HCT116 (cell line): ENCODE data around the gene CD164L2. TPM values are rescaled to one million over a fixed set of nuclear protein-coding genes. Genes with fewer than 3 reads are reported as not detected.

Source experiments
- ATAC-seq: fragments of 200-7000 bp; cut with Tn5 transposase; 2 replicates; pipeline ENCODE4 v1.9.1; 2020; ENCODE audit warnings: mild to moderate bottlenecking, moderate library complexity
- BruUV-seq: library from RNA; stranded (reverse); fragments of 400-500 nt; replicated peaks from 2 replicates; lab custom pipeline; 2021; lab: Mats Ljungman, UMichigan
- CTCF ChIA-PET: fragments of 300-600 bp; sonication (Branson Sonifier 250); formaldehyde crosslinking; loops from one replicate; lab custom pipeline; 2021; ENCODE audit warnings: antibody characterized with exemption; lab: Charles Lee
- POLR2A ChIA-PET: fragments of 300-600, 350-600 bp; sonication (Branson Sonifier 250); formaldehyde crosslinking; loops from one replicate; lab custom pipeline; 2021; ENCODE audit warnings: antibody characterized with exemption; lab: Charles Lee
- RAD21 ChIA-PET, 2 experiments: fragments of 300-600 bp; sonication (Branson Sonifier 250); formaldehyde crosslinking; loops; one replicate each; lab custom pipeline; 2023; ENCODE audit warnings: low total read pairs in 2 of 2; ENCODE audit not compliant: uncharacterized antibody in 2 of 2, unreplicated experiment in 2 of 2, low non-redundant PET in 1 of 2; lab: Charles Lee
- DNase-seq: peaks from one replicate; pipeline ENCODE4 v3.0.0-alpha.2; 2010; ENCODE audit warnings: low read depth, low spot score
- H2AFZ ChIP-seq: fragments of 200-600 bp; shearing (Covaris generic), sonication (generic); 2 replicates; pipeline ENCODE4 v1.6.1; 2017; ENCODE audit warnings: low read depth, mixed run types, mixed read lengths, antibody characterized with exemption, low read length; ENCODE audit not compliant: poor library complexity, severe bottlenecking
- H3K27ac ChIP-seq: 2 replicates; pipeline ENCODE4 v1.5.1; 2012; ENCODE audit warnings: low read depth, low read length
- H3K27me3 ChIP-seq: fragments of 200-600 bp; sonication (generic); 2 replicates; pipeline ENCODE4 v1.6.1; 2016; ENCODE audit warnings: mixed run types, low read length, mixed read lengths; ENCODE audit not compliant: insufficient read depth
- H3K36me3 ChIP-seq, 2 experiments: fragments of 200-500 bp in 1 of 2; fragments of 200-600 bp in 1 of 2; sonication (Bioruptor generic) in 1 of 2; sonication (generic) in 1 of 2; 2 replicates each; pipeline versions ENCODE4 v1.5.1 to v1.6.1; 2014 to 2016; ENCODE audit warnings: low read length in 2 of 2, inconsistent platforms in 1 of 2, mixed read lengths in 1 of 2, mixed run types in 1 of 2; ENCODE audit not compliant: insufficient read depth in 2 of 2, control insufficient read depth in 1 of 2
- H3K4me1 ChIP-seq, 2 experiments: fragments of 200-600 bp in 1 of 2; sonication (generic) in 1 of 2; 2 replicates each; pipeline versions ENCODE4 v1.5.1 to v1.6.1; 2012 to 2017; ENCODE audit warnings: low read length in 2 of 2, inconsistent platforms in 1 of 2, mild to moderate bottlenecking in 1 of 2, mixed read lengths in 1 of 2, mixed run types in 1 of 2, moderate library complexity in 1 of 2; ENCODE audit not compliant: insufficient read depth in 2 of 2, control insufficient read depth in 1 of 2
- H3K4me2 ChIP-seq: fragments of 200-600 bp; sonication (generic); 2 replicates; pipeline ENCODE4 v1.6.1; 2017; ENCODE audit warnings: mixed run types, low read length, mixed read lengths
- H3K4me3 ChIP-seq, 2 experiments: fragments of 200-600 bp in 1 of 2; sonication (generic) in 1 of 2; replicated peaks in 1 of 2; 2 replicates each; pipeline ENCODE4 v1.5.1; 2011 to 2016; ENCODE audit warnings: low read length in 2 of 2, control low read depth in 1 of 2, low read depth in 1 of 2, mild to moderate bottlenecking in 1 of 2, mixed read lengths in 1 of 2, mixed run types in 1 of 2
- H3K79me2 ChIP-seq: fragments of 200-600 bp; sonication (generic); 2 replicates; pipeline ENCODE4 v1.6.1; 2017; ENCODE audit warnings: mild to moderate bottlenecking, mixed run types, low read length, moderate library complexity, mixed read lengths; ENCODE audit not compliant: insufficient read depth
- H3K9ac ChIP-seq: fragments of 200-600 bp; sonication (generic); 2 replicates; pipeline ENCODE4 v1.6.1; 2016; ENCODE audit warnings: low read length, mixed read lengths
- H3K9me2 ChIP-seq: fragments of 200-600 bp; sonication (generic), shearing (Covaris generic); 2 replicates; pipeline ENCODE4 v1.6.1; 2017; ENCODE audit warnings: mixed run types, mild to moderate bottlenecking, moderate library complexity; ENCODE audit not compliant: insufficient read depth
- H3K9me3 ChIP-seq, 2 experiments: fragments of 200-500 bp in 1 of 2; fragments of 200-600 bp in 1 of 2; sonication (Bioruptor generic) in 1 of 2; sonication (generic) in 1 of 2; 2 replicates each; pipeline ENCODE4 v1.6.1; 2014 to 2017; ENCODE audit warnings: low read length in 2 of 2, mixed read lengths in 2 of 2, inconsistent platforms in 1 of 2, low read depth in 1 of 2, mild to moderate bottlenecking in 1 of 2, mixed run types in 1 of 2, moderate library complexity in 1 of 2; ENCODE audit not compliant: control insufficient read depth in 1 of 2, insufficient read depth in 1 of 2
- H4K20me1 ChIP-seq: fragments of 200-600 bp; sonication (generic), shearing (Covaris generic); 2 replicates; pipeline ENCODE4 v1.6.1; 2017; ENCODE audit warnings: mixed run types, mild to moderate bottlenecking, moderate library complexity; ENCODE audit not compliant: insufficient read depth
- CEBPB ChIP-seq: IDR thresholded peaks from 2 replicates; pipeline ENCODE4 v1.6.1; 2012; ENCODE audit warnings: low read depth
- EGR1 ChIP-seq: IDR thresholded peaks from 2 replicates; pipeline ENCODE4 v1.6.1; 2012; ENCODE audit warnings: low read depth
- EZH2 ChIP-seq: fragments of 200-600 bp; sonication (generic); IDR thresholded peaks from 2 replicates; pipeline ENCODE4 v1.6.1; 2017; ENCODE audit warnings: antibody characterized with exemption, mixed run types
- EZH2phosphoT487 ChIP-seq: fragments of 200-600 bp; IDR thresholded peaks from 2 replicates; pipeline ENCODE4 v1.6.1; 2018; ENCODE audit warnings: antibody characterized with exemption, borderline replicate concordance
- FOSL1 ChIP-seq: IDR thresholded peaks from 2 replicates; pipeline ENCODE4 v1.6.1; 2012; ENCODE audit warnings: low read depth
- JUND ChIP-seq: IDR thresholded peaks from 2 replicates; pipeline ENCODE4 v1.6.1; 2012
- POLR2A ChIP-seq: IDR thresholded peaks from 2 replicates; pipeline ENCODE4 v1.7.0; 2011; ENCODE audit warnings: borderline replicate concordance; ENCODE audit not compliant: insufficient read depth, insufficient read length; ENCODE audit errors: extremely low read depth
- RAD21 ChIP-seq: IDR thresholded peaks from 2 replicates; pipeline ENCODE4 v1.6.1; 2012; ENCODE audit warnings: low read depth, mild to moderate bottlenecking
- SIN3A ChIP-seq: IDR thresholded peaks from 2 replicates; pipeline ENCODE4 v1.6.1; 2012; ENCODE audit warnings: low read depth
- SP1 ChIP-seq: IDR thresholded peaks from 2 replicates; pipeline ENCODE4 v1.6.1; 2012; ENCODE audit warnings: low read depth
- TCF7L2 ChIP-seq: IDR thresholded peaks from 2 replicates; pipeline ENCODE4 v1.7.0; 2011; ENCODE audit warnings: borderline replicate concordance, inconsistent platforms; ENCODE audit not compliant: insufficient read depth, insufficient read length; ENCODE audit errors: extremely low read depth
- ZFX ChIP-seq: fragments of 450-650 bp; IDR thresholded peaks from 2 replicates; pipeline ENCODE4 v1.6.1; 2017
- intact Hi-C: fragments of 100-400 bp; cut with micrococcal nuclease; formaldehyde crosslinking; loops from 2 replicates; pipeline ENCODE4 v1.10.0; 2022
- total RNA-seq: library from RNA; stranded (reverse); gene quantifications from one replicate; pipeline ENCODE4 v1.2.1, GENCODE V29; 2021; ENCODE audit not compliant: unreplicated experiment

Gene CD164L2
- total RNA-seq, 1 experiment from 2014 or later, result 11.6 TPM

GRCh38 chr1:27356277-27356618, 26.9 kb downstream of the CD164L2 start (continued):
- no peak for TF ChIP-seq SP1
- TF ChIP-seq EGR1, result no peak
- TF ChIP-seq EZH2phosphoT487, result no peak
- TF ChIP-seq JUND, result no peak
- no peak for TF ChIP-seq EZH2
- TF ChIP-seq CEBPB, result no peak

DNA sequence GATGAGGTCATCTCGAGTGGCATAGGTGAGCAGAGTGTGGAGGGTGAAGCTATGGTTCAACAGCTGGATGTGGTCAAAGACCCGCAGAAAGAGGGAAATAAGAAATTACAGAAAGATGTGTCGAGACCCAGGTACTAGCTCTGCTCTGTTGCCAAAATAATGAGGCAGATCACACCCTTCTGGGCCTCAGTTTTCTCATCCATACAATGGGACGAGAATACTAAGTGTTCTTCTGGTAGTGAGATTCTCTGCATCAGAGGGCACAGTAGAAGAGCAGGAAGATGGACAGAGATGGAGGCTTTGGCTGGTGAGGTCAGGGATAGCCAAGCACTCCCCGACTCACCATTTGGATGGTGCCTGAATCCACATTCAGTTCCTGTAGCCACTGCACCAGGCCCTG, 27.4 kb downstream of the CD164L2 start:
- no peaks in the 10 kb centered on the region for H3K79me2 ChIP-seq
- ATAC-seq (no peak), DNase-seq (no peak)
- H2AFZ ChIP-seq, result no peak overlapping the region
- no peak overlapping the region for H3K27ac ChIP-seq
- no peaks in the 10 kb centered on the region for H3K9me2 ChIP-seq
- H3K4me1 ChIP-seq, result peaks cover 7 to 11% of the 10 kb centered on the region in 2 experiments; a peak in 3 of 4 replicates
- RAD21 ChIA-PET, result no interaction called here
- no peak overlapping the region for H3K9ac ChIP-seq
- H3K27me3 ChIP-seq, result no peaks in the 10 kb centered on the region
- CTCF ChIA-PET, result no interaction called here
- no peak overlapping the region for H3K4me2 ChIP-seq
- no peak overlapping the region for H3K4me3 ChIP-seq
- no peak for TF ChIP-seq TCF7L2
- no peak for TF ChIP-seq RAD21
- no peak for TF ChIP-seq POLR2A
- TF ChIP-seq FOSL1, result no peak
- TF ChIP-seq SIN3A, result no peak
- no peak for TF ChIP-seq ZFX
- TF ChIP-seq, all 23 proteins: peak for 0
- peaks cover 0 to 7% of the 10 kb centered on the region in 2 experiments; a peak in 1 of 4 replicates for H3K36me3 ChIP-seq
- no peaks in the 10 kb centered on the region for H4K20me1 ChIP-seq
- POLR2A ChIA-PET, result no interaction called here
- intact Hi-C loops, result no loop called here
- no peaks in the 10 kb centered on the region for H3K9me3 ChIP-seq
- no TSS peak for BruUV-seq
